ENCODE measurements around the gene COL6A1.

The COL6A1 gene

DNA sequence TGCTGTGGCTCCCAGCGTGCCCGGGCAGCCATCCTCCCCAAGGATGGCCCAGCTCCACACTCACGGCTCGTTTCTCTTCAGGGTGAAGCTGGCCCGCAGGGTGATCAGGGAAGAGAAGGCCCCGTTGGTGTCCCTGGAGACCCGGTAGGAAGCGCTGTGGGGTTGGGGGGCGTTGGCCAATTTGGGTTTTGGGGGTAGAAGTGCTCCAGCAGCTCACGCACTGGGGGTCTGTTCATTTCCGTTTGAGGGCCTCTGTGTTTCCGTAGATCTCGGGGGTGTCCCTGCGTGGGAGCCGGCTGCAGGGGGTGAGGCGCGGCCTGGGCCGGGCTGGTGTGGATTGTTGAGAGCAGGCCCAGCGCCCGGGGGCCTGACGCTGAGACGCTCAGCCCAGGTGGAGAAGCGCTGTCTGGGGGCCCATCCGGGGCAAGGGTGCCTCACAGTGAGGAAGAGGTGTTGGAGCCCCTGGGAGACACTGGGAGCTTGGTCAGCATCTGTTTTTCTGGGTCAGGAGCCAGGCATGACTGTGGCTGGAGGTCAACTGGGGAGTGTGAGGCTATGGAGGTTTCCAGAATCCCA is 12.6 kb downstream of the COL6A1 start:
- no peak for DNase-seq (ENCODE audit: low spot score)

DNA sequence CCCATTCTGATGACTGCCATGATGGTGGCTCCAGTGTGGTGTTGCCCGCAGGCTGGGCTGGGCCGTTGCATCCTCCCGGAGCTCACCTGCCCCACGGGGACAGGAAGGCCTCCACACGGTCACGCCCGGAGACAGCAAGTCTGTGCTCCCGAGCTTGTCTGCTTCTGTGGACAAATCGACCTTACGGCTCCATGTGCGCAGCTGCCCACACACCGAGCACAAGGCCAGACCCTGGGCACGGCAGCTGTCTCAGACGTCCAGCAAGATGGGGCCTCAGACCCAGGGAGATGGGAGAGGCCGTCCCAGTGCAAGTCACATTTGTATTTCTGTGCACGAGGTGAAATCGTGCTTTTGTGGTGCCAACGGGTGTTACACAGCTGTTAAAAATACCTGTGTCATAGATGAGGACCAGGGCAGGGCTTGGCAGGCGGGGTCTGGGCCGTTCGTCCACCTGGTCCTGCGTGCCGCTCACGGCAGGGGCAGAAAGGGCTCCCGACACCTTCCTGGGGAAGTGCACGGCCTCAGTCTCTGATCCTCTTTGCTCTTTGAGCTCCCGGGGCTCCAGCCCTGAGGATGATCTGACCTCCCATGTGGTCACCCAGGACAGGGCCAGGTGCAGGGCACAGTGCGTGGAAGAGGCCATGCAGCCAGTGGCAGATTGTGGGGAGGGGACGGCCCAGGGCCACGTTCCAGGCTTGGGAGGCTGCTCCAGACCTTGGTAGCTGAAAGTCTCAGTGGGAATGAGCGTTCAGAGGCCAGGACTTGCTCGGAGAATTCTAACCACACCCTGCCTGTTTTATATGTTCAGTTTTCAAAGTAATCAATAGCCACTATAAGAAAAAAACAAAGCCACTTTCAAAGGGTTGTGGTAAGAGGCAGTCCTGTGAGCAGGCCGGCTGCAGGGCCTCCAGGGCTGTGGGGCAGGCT is 13.5 kb downstream of the COL6A1 start:
- DNase-seq (ENCODE audit: low spot score): no peak

DNA sequence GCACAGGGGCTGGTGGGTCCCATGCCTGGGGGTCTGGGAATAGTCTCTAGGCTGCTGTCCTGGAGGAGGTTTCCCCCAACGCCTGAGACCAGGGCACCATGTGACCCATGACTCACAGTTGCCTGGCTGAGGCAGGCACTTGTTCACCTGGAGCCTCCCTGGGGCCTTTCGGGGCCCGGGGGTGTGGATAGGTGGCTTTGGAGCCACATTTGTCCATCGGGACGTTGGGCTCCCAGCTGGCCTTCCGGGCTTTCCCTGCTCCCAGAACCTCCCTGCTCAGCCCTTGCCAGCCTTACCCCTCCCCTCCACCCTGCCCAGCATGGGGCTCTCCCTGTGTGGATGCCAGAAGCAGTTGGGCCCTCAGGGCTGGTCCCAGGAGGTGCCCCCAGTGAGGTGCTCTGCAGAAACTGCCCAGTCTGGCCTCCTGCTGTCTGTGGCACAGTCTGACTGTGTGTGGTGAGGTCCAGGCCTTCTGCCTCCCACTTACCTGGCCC is 14.2 kb downstream of the COL6A1 start:
- DNase-seq (ENCODE audit: low spot score): no peak

DNA sequence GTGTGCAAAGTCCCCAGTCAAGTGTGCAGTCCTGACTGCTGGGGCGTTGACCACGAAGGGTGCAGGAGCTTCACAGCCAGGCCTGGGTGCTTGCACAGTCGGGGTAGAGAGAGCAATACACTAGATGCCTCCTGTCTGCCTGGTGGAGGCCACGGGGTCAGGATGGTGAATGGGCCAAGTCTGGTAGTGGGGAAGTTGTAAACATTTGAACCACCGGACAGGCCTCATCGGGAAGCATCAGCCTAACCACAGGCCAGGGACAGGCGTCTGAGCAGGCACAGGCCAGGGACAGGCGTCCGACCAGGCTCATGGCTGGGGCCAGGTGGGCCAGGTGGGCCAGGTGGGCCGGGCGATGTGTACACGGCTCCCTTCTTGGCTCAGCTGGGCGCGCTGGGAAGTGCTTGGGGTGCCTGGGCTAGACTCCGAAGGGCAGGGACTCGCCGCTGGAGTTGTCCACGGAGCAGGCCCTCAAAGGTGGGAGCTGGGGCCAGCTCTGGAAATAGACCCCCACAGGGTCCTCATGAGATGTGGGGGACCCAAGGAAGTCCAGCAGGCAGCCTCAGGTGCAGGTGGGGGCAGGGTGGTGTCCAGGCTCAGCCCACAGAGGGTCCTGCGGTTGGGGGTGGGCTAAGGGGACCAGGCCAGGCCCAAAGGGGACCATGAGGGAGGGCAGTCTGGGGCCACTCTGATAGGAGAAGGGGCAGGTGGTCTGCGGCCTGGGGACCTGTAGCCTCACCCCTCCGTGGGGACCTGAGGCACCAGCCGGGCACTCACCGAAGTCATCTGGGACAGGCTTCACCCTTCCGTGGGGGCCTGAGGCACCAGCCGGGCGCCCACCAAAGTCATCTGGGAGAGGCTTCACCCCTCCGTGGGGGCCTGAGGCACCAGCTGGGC is 15.0 kb downstream of the COL6A1 start:
- no peak for DNase-seq (ENCODE audit: low spot score)

- DNase-seq (ENCODE audit: low spot score): no peak
These were observed 15.6 kb downstream of the COL6A1 start for GRCh38 chr21:45997205-45997494.

GRCh38 chr21:45997495-45998275 is 16.1 kb downstream of the COL6A1 start:
- no peak for DNase-seq (ENCODE audit: low spot score)

DNA sequence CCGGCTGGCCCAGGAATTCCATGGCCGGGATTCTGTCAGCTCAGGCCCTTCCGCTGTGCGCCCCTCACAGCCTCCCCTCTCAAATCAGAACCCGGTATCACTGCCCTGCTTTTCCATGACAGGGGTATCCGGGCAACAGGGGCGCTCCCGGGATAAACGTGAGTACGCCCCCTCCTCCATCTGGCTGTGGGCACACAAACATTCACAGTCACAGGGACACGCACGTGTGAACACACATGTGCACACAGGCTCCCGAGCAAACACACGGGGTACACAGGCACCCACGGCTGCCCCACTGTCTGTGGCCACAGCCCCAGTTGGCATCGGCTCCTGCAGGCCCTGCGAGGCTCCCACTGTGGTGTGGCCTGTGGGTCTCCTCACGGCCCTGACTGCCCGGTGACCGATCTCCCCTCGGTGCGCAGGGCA is 16.7 kb downstream of the COL6A1 start:
- no peak for DNase-seq (ENCODE audit: low spot score)

DNA sequence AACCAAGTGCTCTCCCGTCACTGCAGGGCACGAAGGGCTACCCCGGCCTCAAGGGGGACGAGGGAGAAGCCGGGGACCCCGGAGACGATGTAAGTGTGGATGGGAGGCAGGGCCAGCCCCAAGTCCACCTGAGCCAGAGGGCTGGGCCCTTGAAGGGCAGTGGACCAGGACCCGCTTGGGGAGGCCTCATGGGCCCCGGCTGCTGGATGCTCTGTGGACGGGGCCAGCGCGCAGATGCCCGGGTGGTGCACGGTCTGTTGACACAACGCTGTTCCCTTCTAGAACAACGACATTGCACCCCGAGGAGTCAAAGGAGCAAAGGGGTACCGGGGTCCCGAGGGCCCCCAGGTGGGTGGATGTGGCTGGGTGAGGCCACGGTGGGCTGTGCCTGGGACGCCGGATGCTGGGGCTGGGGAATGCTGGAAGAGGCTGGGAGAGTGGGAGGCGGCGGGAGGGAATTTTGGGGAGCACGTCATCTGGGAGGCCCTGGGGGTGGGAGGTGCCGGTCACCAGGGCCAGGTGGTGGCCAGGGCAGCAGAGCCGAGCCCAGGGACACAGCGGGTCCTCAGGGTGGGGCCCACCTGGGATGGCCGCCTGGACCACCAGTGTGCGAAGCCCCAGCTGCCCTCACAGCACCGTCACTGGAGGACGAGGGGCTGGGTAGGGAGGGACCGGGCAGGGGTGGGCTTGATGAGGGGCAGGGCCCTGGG is 17.5 kb downstream of the COL6A1 start:
- no peak for DNase-seq (ENCODE audit: low spot score)

DNA sequence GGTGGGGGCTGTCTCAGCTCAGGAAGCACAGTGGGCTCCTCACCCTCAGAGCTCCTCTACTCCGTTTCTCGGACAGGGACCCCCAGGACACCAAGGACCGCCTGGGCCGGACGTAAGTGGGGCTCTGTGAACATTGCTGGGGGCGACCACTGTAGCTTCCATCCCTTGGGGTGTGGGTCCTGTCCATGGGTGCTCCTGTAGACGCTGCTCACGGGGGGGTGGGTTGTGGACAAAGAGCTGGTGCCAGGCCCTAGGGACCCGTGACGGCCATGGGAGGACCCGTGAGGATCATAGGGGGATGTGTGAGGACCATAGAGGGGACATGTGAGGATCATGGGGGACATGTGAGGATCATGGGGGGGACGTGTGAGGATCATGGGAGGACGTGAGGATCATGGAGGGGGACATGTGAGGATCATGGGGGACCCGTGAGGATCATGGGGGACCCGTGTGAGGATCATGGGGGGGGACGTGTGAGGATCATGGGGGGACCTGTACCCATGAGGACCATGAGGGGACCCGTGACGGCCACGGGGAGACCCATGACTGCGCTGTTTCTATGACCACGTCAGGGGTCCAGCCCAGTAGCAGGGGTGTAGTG is 18.1 kb downstream of the COL6A1 start:
- DNase-seq (ENCODE audit: low spot score): no peak

DNA sequence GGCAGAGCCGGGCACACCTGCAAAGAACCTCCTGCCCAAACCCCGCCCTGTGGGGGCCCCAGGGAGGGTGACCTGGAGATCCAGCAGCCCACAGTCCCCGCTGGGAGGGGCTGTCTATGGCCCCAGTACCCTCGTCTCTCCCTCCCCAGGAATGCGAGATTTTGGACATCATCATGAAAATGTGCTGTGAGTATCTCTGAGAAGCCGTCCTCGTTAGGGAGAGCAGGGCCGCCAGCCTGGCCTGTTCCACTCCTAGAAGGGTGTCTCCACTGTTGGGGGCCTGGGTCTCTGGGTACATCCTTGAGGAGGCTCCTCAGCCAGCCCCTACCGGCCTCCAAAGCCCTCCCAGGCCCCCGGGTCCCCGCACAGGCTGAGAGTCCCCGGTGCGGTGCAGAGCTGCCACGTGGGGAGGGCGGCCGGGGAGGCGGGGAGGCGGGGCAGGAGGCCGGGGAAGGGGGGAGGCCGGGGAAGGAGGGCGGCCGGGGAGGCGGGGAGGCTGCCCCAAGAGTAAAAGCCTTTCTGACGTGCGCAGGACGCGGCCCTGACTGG is 18.7 kb downstream of the COL6A1 start:
- DNase-seq (ENCODE audit: low spot score): no peak

DNA sequence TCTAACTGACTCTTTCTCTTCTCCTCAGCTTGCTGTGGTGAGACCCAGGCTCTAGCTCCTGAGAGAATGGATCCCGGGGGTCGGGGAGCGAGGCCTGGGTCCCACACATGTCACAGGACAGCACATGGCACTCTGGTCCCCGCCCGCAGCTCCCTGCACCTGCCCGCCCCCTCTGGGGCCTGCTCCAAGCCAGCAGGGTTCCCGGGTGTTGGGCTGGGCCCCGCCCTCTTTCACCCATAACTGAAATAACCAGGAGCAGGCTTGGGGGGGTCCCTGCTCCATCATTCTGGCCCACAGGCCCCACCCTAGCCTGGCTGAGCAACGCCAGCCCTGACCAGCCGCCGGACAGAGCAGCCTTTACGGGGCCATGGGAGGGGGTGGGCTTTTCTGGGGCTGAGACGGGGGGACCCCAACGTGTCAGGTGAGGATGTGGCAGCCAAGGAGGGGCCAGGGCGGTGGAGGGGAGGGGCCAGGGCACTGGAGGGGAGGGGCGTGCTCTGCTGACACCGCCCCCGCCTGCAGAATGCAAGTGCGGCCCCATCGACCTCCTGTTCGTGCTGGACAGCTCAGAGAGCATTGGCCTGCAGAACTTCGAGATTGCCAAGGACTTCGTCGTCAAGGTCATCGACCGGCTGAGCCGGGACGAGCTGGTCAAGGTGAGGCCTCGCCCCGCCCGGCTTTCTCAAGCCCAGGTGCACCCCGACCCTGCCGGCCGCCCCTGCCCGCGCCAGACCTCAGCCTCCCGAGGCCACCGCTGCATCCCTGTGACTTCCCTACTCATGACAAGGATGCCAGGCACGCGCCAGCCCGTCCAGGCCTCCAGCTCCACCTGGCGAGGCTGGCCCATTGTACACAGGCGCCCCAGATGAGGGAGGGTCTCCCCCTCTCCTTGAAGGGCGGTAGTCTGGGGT is 19.4 kb downstream of the COL6A1 start:
- DNase-seq (ENCODE audit: low spot score): no peak

DNA sequence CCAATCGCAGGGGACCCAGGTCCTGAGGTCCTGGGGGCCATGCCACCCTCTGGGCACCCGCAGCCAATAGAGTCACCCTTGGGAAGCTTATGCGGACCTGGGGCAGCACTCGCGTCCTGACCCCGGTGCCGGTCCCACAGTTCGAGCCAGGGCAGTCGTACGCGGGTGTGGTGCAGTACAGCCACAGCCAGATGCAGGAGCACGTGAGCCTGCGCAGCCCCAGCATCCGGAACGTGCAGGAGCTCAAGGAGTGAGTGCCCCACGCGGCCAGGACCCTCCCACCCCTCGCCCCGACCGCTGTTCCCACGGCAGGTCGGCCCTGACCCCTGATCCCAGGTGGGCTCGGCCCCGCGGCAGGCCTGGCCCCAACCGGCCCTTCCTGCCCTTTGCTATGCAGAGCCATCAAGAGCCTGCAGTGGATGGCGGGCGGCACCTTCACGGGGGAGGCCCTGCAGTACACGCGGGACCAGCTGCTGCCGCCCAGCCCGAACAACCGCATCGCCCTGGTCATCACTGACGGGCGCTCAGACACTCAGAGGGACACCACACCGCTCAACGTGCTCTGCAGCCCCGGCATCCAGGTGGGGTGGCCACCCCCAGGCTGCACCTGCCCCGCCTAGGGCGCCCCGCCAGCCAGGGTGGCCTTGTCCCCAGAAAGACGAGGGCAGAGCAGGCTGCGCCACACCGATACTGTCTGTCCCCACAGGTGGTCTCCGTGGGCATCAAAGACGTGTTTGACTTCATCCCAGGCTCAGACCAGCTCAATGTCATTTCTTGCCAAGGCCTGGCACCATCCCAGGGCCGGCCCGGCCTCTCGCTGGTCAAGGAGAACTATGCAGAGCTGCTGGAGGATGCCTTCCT is 20.5 kb downstream of the COL6A1 start:
- no peak for DNase-seq (ENCODE audit: low spot score)

DNA sequence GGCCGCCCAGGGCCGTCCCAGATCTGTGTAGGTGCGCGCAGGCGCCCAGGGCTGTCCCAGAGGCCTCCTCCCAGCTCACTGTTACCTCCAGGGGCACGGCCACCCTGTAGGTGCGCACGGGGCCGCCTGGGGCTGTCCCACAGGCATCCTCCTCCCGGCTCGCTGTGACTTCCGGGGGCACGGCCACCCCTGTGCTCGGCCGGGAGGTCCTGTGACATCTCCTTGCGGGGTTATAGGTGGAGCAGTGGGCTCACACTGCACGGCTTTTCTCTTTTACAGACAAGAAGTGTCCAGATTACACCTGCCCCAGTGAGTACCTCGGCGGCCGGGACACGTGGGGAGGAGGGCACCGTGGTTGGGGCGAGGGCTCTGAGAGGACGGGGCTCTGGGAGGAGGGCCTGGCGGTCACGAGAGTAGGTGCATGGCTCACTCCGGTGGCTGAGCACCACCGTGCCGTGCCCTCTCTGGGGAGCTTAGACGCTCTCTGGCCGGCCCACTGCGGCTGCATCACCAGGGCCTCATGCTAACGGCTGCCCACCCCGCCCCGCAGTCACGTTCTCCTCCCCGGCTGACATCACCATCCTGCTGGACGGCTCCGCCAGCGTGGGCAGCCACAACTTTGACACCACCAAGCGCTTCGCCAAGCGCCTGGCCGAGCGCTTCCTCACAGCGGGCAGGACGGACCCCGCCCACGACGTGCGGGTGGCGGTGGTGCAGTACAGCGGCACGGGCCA is 21.4 kb downstream of the COL6A1 start:
- DNase-seq (ENCODE audit: low spot score): no peak

DNA sequence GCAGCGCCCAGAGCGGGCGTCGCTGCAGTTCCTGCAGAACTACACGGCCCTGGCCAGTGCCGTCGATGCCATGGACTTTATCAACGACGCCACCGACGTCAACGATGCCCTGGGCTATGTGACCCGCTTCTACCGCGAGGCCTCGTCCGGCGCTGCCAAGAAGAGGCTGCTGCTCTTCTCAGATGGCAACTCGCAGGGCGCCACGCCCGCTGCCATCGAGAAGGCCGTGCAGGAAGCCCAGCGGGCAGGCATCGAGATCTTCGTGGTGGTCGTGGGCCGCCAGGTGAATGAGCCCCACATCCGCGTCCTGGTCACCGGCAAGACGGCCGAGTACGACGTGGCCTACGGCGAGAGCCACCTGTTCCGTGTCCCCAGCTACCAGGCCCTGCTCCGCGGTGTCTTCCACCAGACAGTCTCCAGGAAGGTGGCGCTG is 22.0 kb downstream of the COL6A1 start:
- DNase-seq (ENCODE audit: low spot score): no peak

GRCh38 chr21:46004168-46004861 is 22.7 kb downstream of the COL6A1 start:
- no peak for DNase-seq (ENCODE audit: low spot score)

GRCh38 chr21:46005081-46005480 is 23.5 kb downstream of the COL6A1 start:
- no peak for DNase-seq (ENCODE audit: low spot score)

DNA sequence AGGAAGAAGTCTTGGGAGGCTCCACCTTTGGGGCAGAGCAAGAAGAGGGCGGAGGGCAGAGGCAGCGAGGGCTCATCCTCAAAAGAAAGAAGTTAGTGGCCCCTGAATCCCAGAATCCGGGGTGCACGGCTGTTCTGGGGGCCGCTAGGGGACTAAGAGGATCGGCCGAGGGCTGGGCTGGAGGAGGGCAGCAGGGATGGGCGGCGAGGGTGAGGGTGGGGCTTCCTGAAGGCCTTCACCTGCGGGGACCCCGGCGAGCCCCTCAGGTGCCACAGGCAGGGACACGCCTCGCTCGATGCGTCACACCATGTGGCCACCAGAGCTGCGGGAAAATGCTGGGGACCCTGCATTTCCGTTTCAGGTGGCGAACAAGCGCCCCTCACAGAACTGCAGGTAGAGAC is 23.9 kb downstream of the COL6A1 start:
- DNase-seq (ENCODE audit: low spot score): no peak

All from CD4-positive, alpha-beta T cell treated with Interleukin-2 at 100 ng/mL for 4 hours (primary cell).